ENCODE results near the gene NDUFAB1.

DNA sequence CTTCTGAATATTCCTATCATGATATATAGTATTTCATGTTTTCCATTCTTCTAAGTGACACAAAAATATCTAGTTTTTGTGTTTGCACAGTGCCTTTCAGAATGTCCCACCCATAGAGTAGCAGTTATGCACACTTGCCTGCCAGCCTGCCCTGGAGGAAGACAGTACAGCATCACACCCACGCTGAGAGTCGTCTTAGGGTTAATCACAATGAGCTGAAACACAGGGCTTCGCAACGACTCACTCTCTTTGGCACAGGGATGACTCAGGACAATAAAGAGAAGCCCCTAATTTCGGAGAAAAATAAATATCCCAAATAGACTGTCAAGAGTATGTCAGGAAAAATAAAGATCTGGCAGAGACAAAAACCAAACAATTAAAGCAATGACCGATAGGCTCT, 11.6 kb upstream of the NDUFAB1 start:
- no peak for TF ChIP-seq CTCF (IDR thresholded peaks at IDR 0.05)
- TF ChIP-seq POLR2A (IDR thresholded peaks at IDR 0.05), result no peak

Measured in adrenal gland (tissue), 5 donors.